MM.1S (cell line): Measurements from ENCODE around the gene PRKAR1B.

Experiments
- DNase-seq: peaks from one replicate; pipeline ENCODE4 v3.0.0-alpha.2; 2015
- H2AFZ ChIP-seq: fragments of 300-600 bp; sonication (generic); 2 replicates; pipeline ENCODE4 v1.6.0; 2016; ENCODE audit warnings: antibody characterized with exemption, low read length
- H3F3A ChIP-seq: fragments of 300-600 bp; sonication (generic); 2 replicates; pipeline ENCODE4 v1.6.1; 2016; ENCODE audit warnings: mild to moderate bottlenecking, antibody characterized with exemption, low read length, moderate library complexity, mixed read lengths; ENCODE audit not compliant: insufficient read depth
- H3K27ac ChIP-seq: fragments of 300-600 bp; sonication (generic); 2 replicates; pipeline ENCODE4 v1.5.1; 2016; ENCODE audit warnings: mild to moderate bottlenecking, low read length
- H3K27me3 ChIP-seq: fragments of 300-600 bp; sonication (generic); replicated peaks from 2 replicates; pipeline ENCODE4 v1.6.0; 2016; ENCODE audit warnings: low read length; ENCODE audit not compliant: insufficient read depth
- H3K36me3 ChIP-seq: fragments of 300-600 bp; sonication (generic); replicated peaks from 2 replicates; pipeline ENCODE4 v1.6.1; 2016; ENCODE audit warnings: mild to moderate bottlenecking, low read length, mixed read lengths; ENCODE audit not compliant: insufficient read depth
- H3K4me1 ChIP-seq: fragments of 300-600 bp; sonication (generic); 2 replicates; pipeline ENCODE4 v1.6.1; 2016; ENCODE audit warnings: low read length, mixed read lengths
- H3K4me2 ChIP-seq: fragments of 300-600 bp; sonication (generic); 2 replicates; pipeline ENCODE4 v1.6.0; 2016; ENCODE audit warnings: low read depth, low read length
- H3K4me3 ChIP-seq: fragments of 300-600 bp; sonication (generic); 2 replicates; pipeline ENCODE4 v1.5.1; 2016; ENCODE audit warnings: low read length, mixed read lengths
- H3K79me2 ChIP-seq: fragments of 300-600 bp; sonication (generic); 2 replicates; pipeline ENCODE4 v1.6.1; 2016; ENCODE audit warnings: mixed run types, low read length, mixed read lengths
- H3K9ac ChIP-seq: fragments of 300-600 bp; sonication (generic); 2 replicates; pipeline ENCODE4 v1.6.1; 2016; ENCODE audit warnings: low read length, mixed read lengths
- H3K9me2 ChIP-seq: fragments of 300-600 bp; sonication (generic); replicated peaks from 2 replicates; pipeline ENCODE4 v1.6.1; 2016; ENCODE audit warnings: mild to moderate bottlenecking, low read length, mixed read lengths; ENCODE audit not compliant: insufficient read depth
- H3K9me3 ChIP-seq: fragments of 300-600 bp; sonication (generic); replicated peaks from 2 replicates; pipeline ENCODE4 v1.6.1; 2016; ENCODE audit warnings: mild to moderate bottlenecking, low read length, mixed read lengths; ENCODE audit not compliant: insufficient read depth
- H4K20me1 ChIP-seq: fragments of 300-600 bp; sonication (generic); 2 replicates; pipeline ENCODE4 v1.6.1; 2016; ENCODE audit warnings: mild to moderate bottlenecking, low read length, moderate library complexity, mixed read lengths; ENCODE audit not compliant: insufficient read depth
- EZH2 ChIP-seq: fragments of 300-600 bp; sonication (generic); optimal IDR thresholded peaks from 2 replicates; pipeline ENCODE3; 2017; ENCODE audit warnings: low read depth, mild to moderate bottlenecking, antibody characterized with exemption, low read length, mixed read lengths
- EZH2phosphoT487 ChIP-seq: fragments of 300-600 bp; sonication (generic); IDR thresholded peaks from 2 replicates; pipeline ENCODE4 v1.6.1; 2018; ENCODE audit warnings: antibody characterized with exemption, low read length
- TF ChIP-seq, protein P1 (sequence below): fragments of 300-600 bp; sonication (generic); IDR thresholded peaks from 2 replicates; pipeline ENCODE4 v1.5.1; 2016; ENCODE audit warnings: antibody characterized with exemption, low read length, mixed read lengths

Gene PRKAR1B

DNA sequence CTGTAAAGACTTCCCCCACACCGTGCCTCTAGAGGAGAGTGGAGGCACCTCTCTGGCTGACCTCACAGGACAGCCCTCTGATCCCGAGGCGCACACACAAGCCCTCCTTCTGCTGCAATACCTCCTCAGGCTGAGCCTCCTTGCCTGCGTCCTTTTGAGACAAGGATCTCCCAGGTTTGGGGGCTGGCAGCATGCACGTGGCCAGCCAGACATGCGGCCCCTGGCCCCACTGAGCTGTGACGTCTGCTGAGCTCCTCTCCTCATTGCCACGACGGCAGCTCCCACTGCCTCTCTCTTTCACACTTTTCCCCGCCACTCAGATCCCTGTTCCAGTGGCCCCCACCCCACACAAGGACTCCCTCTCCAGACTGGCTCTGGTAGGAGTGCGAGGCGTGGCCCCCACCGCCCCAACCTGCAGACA lies 12.8 kb downstream of the PRKAR1B start:
- H3K4me2 ChIP-seq = no peak overlapping the region
- H3K9me2 ChIP-seq = no peaks in the 10 kb centered on the region
- no peaks in the 10 kb centered on the region for H3K27me3 ChIP-seq
- H3K4me3 ChIP-seq = no peak overlapping the region
- H3K4me1 ChIP-seq = no peaks in the 10 kb centered on the region
- H4K20me1 ChIP-seq = no peaks in the 10 kb centered on the region
- no peak overlapping the region for H3K27ac ChIP-seq
- H2AFZ ChIP-seq = no peak overlapping the region
- no peaks in the 10 kb centered on the region for H3F3A ChIP-seq
- H3K9ac ChIP-seq = no peak overlapping the region
- DNase-seq = no peak
- no peaks in the 10 kb centered on the region for H3K79me2 ChIP-seq
- H3K9me3 ChIP-seq = no peaks in the 10 kb centered on the region
- H3K36me3 ChIP-seq = no peaks in the 10 kb centered on the region
- TF ChIP-seq EZH2 (no peak), EZH2phosphoT487 (no peak)
- TF ChIP-seq, protein P1, sequence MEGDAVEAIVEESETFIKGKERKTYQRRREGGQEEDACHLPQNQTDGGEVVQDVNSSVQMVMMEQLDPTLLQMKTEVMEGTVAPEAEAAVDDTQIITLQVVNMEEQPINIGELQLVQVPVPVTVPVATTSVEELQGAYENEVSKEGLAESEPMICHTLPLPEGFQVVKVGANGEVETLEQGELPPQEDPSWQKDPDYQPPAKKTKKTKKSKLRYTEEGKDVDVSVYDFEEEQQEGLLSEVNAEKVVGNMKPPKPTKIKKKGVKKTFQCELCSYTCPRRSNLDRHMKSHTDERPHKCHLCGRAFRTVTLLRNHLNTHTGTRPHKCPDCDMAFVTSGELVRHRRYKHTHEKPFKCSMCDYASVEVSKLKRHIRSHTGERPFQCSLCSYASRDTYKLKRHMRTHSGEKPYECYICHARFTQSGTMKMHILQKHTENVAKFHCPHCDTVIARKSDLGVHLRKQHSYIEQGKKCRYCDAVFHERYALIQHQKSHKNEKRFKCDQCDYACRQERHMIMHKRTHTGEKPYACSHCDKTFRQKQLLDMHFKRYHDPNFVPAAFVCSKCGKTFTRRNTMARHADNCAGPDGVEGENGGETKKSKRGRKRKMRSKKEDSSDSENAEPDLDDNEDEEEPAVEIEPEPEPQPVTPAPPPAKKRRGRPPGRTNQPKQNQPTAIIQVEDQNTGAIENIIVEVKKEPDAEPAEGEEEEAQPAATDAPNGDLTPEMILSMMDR = no peak

DNA sequence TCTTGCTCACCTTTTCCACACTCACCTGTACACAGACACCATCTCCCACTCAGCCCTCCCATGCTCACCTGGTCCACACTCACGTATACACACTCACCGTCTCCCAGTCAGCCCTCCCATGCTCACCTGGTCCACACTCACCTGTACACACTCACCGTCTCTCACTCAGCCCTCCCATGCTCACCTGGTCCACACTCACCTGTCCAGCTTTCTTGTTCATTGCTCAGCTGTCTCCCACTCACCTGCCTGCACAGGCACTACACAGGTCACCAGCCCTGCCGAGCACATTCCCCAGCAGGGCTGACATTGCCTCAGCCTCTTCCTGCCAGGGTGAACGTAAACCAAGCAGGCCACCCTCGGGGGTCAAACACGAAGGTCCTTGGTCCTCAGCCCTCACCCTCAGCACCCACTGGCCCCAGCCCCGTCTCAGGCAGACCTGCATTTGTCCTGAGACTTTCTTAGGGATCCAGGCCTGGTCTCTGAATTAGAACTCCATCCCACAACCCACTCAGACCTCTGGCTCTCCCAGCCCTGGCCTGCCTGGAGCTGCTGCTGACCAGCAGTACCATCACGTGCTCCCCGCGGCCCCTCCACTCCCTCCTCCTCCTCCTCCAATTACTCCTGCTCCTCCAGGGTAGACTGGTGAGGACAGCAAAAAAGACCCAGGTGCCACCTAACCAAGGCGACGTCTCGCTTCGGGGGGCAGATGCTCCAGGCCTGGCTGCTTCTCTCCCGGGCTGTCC lies 13.4 kb downstream of the PRKAR1B start:
- no peak overlapping the region for H3K4me2 ChIP-seq
- H3K9me3 ChIP-seq = no peaks in the 10 kb centered on the region
- H3K4me1 ChIP-seq = no peaks in the 10 kb centered on the region
- no peaks in the 10 kb centered on the region for H3K27me3 ChIP-seq
- DNase-seq = no peak
- H3K79me2 ChIP-seq = no peaks in the 10 kb centered on the region
- H4K20me1 ChIP-seq = no peaks in the 10 kb centered on the region
- TF ChIP-seq EZH2 = no peak
- TF ChIP-seq, protein P1 = no peak
- no peak for TF ChIP-seq EZH2phosphoT487
- H3K9me2 ChIP-seq = no peaks in the 10 kb centered on the region
- no peaks in the 10 kb centered on the region for H3K36me3 ChIP-seq
- no peak overlapping the region for H3K27ac ChIP-seq
- H2AFZ ChIP-seq = no peak overlapping the region
- no peaks in the 10 kb centered on the region for H3F3A ChIP-seq
- no peak overlapping the region for H3K4me3 ChIP-seq
- H3K9ac ChIP-seq = no peak overlapping the region

DNA sequence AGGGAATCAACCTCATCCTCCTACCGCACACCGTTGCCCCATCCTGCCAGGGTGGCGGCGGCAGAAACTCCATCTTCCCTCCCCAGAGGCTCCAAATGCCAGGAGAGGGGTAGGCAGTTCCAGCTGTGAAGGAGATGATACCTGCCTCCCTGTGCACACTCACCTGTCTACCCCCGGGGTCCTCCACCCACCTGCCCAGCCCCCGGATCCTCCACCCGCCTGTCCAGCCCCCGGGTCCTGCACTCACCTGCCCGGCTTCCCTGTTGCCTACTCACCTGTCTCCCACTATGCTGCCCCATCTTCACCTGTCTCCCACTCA lies 14.0 kb downstream of the PRKAR1B start:
- Histone ChIP-seq H3K27ac (no peak overlapping the region), H3K79me2 (no peaks in the 10 kb centered on the region), H3K4me2 (no peak overlapping the region), H3K27me3 (no peaks in the 10 kb centered on the region), H3K9me2 (no peaks in the 10 kb centered on the region), H2AFZ (no peak overlapping the region), H3K4me1 (no peaks in the 10 kb centered on the region), H3K4me3 (no peak overlapping the region), H3F3A (no peaks in the 10 kb centered on the region), H4K20me1 (no peaks in the 10 kb centered on the region), H3K9me3 (no peaks in the 10 kb centered on the region), H3K36me3 (no peaks in the 10 kb centered on the region), H3K9ac (no peak overlapping the region)
- no peak for TF ChIP-seq EZH2phosphoT487
- no peak for TF ChIP-seq EZH2
- DNase-seq = no peak

DNA sequence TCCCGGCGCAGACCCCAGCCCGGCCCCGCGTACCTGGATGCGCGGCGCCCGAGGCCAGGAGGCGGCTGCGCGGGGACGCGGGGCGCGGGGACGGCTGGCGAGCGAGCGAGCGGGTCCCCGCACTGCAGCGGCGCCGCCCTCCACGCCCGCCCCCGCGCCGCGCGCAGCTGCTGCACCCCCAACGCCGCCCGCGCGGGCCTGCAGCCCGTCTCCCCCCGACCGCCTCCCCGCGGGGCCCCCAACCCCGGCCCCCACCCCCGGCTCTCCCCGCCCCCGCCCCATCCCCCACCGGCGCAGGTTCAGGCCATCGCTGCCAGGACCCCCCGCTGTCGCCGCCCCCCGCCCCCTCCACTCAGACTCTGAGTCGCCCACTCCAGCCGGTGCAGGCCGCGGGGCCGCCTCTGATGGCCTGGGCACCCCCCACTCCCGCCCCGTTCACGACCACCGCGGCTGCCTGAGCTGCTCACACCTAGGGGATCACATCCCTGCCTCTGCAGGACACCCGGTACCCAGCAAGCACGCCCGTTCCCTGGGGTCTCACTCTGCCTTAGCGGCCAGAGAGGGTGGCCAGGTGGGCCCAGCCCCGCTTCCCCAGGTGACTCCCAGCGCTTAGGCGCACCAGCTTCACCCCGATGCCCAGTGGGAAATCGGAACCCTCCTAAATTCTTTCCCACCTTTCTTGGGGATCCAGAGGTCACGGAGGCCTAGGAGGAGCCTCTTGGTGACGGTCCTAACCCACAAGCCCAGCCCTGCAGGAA lies 14.5 kb downstream of the PRKAR1B start:
- no peaks in the 10 kb centered on the region for H3K4me1 ChIP-seq
- no peaks in the 10 kb centered on the region for H3K79me2 ChIP-seq
- DNase-seq = no peak
- no peaks in the 10 kb centered on the region for H3K9me2 ChIP-seq
- no peak for TF ChIP-seq EZH2phosphoT487
- TF ChIP-seq, protein P1 = no peak
- no peak for TF ChIP-seq EZH2
- H3K27ac ChIP-seq = no peak overlapping the region
- no peaks in the 10 kb centered on the region for H3K27me3 ChIP-seq
- H4K20me1 ChIP-seq = no peaks in the 10 kb centered on the region
- H2AFZ ChIP-seq = no peak overlapping the region
- no peak overlapping the region for H3K4me2 ChIP-seq
- H3K9me3 ChIP-seq = no peaks in the 10 kb centered on the region
- H3K9ac ChIP-seq = no peak overlapping the region
- no peaks in the 10 kb centered on the region for H3F3A ChIP-seq
- no peak overlapping the region for H3K4me3 ChIP-seq
- no peaks in the 10 kb centered on the region for H3K36me3 ChIP-seq
